GM19463 (cell line): ENCODE measurements around the gene HIRIP3.

Experiments
- ATAC-seq: cut with Tn5 transposase; IDR thresholded peaks from one replicate; pipeline ENCODE4 v1.9.1; 2021; ENCODE audit warnings: mild to moderate bottlenecking, moderate library complexity; ENCODE audit not compliant: unreplicated experiment

Gene HIRIP3

GRCh38 chr16:30000735-30001631 lies 5.6 kb upstream of the HIRIP3 start:
- no peak for ATAC-seq

DNA sequence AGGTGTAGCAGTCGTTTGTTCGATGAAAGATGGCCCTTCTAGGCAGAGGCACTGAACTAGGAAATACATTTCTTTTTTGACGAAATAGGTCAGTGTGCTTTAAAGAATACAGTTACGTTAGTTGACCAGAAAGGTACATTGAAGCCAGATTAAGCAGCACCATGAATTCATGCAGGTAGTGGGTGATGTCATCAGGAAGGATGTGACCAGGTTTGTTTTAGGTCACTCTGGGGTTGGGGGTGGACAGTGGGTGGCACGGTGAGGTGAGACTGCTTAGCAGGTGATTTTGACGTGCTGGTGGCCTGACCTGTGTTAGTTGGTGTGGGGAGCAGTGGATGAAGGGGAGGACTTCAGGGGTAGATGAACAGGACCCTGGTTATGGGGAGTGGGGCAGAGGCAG lies 4.2 kb upstream of the HIRIP3 start:
- ATAC-seq, result no peak

DNA sequence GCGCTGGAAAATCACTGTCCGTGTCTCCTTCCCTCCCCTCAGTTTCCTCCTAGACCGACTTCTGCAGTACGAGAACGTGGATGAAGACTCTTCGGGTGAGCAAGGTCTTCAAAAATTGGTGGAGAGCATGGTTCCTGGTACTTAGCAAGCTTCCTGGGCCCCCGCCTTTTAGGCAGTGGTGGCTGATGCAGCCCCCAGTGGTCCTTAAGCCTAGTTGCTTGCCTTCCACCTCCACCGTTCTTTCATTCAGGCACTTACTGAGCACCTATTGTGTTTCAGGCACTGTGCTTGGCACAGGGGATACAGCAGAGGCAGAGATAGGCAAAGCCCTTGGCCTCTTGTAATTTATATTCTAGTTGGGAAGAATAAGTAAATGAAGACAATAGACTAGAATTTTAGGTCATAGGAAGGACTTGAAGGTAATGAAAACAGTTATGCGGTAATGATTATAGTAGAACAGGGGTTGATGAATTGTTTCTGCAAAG lies 1.4 kb upstream of the HIRIP3 start:
- no peak for ATAC-seq

DNA sequence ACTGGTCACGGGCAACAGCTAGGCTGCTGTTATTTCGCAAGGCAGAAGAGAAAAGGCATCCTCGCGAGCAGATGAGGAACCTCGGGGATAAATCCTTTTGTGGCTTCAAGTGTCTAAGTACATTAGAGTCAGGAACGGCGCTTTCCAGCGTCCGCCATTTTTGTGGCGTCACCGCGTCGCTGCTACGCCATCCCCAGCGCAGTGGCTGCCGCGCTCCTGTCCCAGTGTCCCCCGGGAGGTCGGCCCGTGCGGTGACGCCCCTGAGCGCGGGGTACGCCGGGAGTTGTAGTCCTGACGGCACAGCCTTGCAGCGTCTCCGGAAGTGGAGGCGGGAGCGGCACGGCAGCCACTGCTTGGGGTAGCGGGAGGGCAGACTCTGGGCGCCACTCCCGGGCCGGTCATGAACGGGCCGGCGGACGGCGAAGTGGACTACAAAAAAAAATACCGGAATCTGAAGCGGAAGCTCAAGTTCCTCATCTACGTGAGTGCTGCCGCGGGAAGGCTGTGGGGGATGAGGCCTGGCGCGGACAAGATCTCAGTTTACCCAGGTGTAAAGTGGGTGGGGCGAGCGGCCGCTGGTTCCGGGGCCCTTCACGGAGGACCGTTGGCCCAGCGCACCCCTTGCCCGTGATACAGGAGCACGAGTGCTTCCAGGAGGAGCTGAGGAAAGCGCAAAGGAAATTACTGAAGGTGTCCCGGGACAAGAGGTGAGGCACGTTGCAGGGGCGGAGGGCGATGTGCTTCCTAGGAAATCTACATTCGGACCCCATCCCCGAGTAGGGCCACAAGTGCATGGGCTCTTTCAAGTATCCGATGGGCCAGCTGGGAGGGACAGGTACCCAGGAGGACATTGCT lies 721 bp upstream of the HIRIP3 start, which contains the start of gene INO80E:
Gene INO80E (plus strand): TSS at position 331 of the 855 bp plus-strand sequence. CDS start 70 bp downstream, at position 401.
- ATAC-seq, result peak; percentile 94

GRCh38 chr16:29994600-29995323 lies 655 bp downstream of the HIRIP3 start:
- peak; percentile 29 for ATAC-seq

DNA sequence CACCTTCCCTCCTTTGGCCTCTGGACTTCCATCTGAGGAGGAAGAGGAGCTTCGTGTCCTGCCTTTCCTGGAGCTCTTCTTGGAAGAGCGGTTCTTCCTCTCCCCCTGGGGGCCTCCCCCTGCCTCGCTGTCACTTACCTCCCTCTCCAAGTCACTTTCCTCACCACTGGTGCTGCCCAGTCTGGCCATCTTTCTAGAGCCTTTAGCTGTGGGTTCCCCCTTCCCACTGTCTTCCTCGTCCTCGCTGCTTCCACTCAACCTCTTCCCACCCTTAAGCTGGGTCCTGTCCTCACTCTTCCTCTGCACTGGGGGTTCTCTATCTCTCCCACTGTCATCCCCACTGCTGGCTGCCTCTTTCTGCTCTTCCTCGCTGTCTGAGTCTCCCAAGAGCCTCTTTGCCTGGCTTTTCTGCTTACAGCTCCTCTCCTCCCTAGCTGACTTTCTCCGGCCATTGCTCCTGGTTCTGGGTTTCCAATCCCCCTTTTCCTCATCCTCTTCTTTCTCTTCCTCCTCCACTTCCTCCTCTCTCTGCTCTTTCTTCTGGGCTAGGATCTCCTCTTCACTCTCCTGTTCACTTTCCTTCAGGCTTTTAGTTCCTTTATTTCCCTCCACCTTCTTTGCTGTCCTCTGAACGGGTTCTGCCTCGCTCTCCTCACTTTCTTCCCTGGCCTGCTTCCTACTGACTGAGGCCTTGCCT lies 1.4 kb downstream of the HIRIP3 start:
- ATAC-seq, result no peak

DNA sequence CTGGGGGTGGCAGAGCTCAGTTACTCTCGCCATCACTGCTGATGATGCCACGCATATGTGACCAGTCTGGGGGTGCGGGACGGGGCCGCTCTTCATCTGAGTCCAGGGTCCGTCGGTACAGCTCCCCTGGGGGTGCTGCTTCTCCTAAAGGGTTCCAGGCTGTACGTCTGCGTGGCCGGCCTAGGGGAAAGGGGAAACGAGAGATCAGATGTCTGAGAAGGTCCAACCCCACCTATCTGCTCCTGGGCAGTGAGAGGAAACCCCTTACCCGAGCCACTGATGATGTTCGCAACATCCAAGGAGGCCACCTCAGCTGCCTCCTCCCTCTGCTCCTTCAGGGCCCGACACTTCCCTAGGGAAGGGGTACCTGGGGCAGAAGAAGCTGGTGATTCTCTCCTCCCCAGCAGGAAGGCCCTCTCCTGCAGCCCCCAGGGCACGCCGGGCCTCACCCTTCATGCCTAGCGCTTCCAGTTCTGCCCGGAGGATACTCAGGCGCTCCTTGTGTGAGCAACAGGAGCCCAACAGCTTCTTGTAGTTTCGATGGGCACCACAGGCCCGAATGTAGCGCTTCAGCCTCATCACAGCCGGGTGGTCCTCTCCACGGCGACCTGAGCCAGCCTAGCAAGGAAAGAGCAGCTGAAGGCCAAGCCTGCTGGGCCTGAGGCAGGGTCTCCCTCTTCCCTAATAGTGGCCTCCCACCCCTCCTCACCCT lies 2.1 kb downstream of the HIRIP3 start:
- no peak for ATAC-seq

GRCh38 chr16:29992344-29992967 lies 3.0 kb downstream of the HIRIP3 start:
- ATAC-seq, result no peak

- no peak for ATAC-seq
These were observed 3.9 kb downstream of the HIRIP3 start for GRCh38 chr16:29991571-29991904.

- no peak for ATAC-seq
These were observed 4.4 kb downstream of the HIRIP3 start for GRCh38 chr16:29990883-29991570.

DNA sequence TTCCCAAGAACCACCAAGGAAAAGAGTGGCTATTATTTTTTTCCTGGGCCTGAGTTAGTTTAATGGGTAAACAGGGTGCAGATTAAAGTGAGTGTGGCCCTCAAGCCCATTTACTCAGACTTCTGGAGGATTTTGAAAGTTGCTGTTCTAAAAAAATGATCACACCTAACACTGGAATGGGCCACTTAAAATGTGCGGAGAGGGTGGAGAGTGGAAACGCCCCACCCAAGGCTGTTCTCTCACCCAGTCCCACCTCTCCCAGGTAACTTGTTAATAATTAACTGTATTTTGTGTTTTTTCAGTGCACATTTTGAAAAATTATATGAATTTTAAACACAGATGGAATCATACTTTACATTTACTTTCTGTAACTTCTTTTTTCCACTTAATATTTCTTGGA lies 5.4 kb downstream of the HIRIP3 start:
- ATAC-seq, result no peak

GRCh38 chr16:29989111-29989858 lies 6.1 kb downstream of the HIRIP3 start:
- ATAC-seq, result no peak

DNA sequence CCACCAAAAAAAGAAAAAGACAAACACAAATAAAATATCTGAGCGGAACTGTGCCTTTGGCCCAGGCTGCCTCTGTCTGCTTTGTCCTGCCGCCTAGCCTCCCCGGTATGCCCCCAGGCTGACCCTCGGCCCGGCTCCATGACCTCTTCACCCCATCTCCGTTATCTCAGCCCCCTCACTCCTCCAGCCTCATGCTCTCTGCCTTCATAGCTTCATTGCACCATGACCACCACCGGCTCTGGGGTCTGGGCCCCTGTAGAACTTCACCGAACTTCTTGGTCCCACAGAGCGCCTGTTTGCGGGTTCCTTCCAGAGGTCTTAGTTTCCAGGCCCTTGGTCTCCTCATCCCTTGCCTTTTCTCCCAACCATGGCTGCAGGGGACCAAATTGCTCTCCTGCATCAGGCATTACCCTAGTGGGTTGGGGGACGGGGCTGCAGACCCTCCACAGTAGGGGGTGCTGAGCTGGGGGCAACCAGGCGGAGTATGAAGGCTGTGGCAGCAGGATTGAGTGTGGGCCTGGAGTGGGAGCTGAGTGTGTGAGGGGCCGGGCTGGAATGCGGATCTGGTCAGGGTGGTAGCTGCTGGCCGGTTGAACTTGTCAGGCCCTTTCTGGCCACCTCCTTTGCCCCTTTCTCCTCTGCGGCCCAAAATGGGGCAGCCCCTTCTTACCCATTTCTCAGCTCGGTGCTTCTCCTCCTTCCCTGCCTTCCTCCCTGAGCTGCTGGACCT lies 6.9 kb downstream of the HIRIP3 start:
- ATAC-seq, result no peak

- no peak for ATAC-seq
These were observed 7.9 kb downstream of the HIRIP3 start for GRCh38 chr16:29987371-29988085.

GRCh38 chr16:29986931-29987330 lies 8.5 kb downstream of the HIRIP3 start:
- ATAC-seq, result no peak

DNA sequence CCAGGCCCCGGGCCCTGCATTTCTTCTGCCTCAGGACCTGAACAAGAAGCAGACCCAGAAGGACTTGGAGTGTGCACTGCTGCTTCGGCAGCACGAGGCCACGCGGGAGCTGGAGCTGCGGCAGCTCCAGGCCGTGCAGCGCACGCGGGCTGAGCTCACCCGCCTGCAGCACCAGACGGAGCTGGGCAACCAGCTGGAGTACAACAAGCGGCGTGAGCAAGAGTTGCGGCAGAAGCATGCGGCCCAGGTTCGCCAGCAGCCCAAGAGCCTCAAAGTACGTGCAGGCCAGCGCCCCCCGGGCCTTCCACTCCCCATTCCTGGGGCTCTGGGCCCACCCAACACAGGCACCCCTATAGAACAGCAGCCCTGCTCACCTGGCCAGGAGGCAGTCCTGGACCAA lies 9.2 kb downstream of the HIRIP3 start:
- no peak for ATAC-seq
